A549 (cell line): ENCODE measurements around the gene ZNF532. TPM values are rescaled to one million over a fixed set of nuclear protein-coding genes. Genes with fewer than 3 reads are reported as not detected.
A peak's percentile ranks its signal among the peaks of the same experiment; 100 is the strongest.

Experiments used
- ATAC-seq, 2 experiments: fragments of 200-7000 bp in 1 of 2; fragments of >200 bp in 1 of 2; cut with Nextera tagmentation in 1 of 2; cut with Tn5 transposase in 1 of 2; 3 replicates each; pipeline versions ENCODE4 v1.8.0 to v1.9.1; 2018 to 2020; ENCODE audit warnings: mild to moderate bottlenecking in 1 of 2, moderate library complexity in 1 of 2
- CTCF ChIA-PET: fragments of 300-600 bp; sonication (Branson Sonifier 250); formaldehyde crosslinking; extraction: SDS; loops from one replicate; lab custom pipeline; 2021; ENCODE audit warnings: antibody characterized with exemption, inconsistent platforms; lab: Yijun Ruan, JAX
- POLR2A ChIA-PET: fragments of 350-600 bp; formaldehyde crosslinking; extraction: SDS; loops from one replicate; lab custom pipeline; 2021; ENCODE audit warnings: antibody characterized with exemption, inconsistent platforms; lab: Yijun Ruan, JAX
- DNase-seq, 2 experiments: peaks; one replicate each; pipeline versions ENCODE4 v3.0.0 to v3.0.0-alpha.2; 2011 to 2016; ENCODE audit warnings: low read depth in 1 of 2, low spot score in 1 of 2
- FAIRE-seq: peaks from 2 replicates; lab custom pipeline; 2011; peaks lifted over from hg19 to GRCh38; lab: Jason Lieb, UNC
- H3K27ac ChIP-seq, 2 experiments: fragments of >200 bp; sonication (Bioruptor Twin); formaldehyde crosslinking; 3 replicates each; pipeline ENCODE4 v1.5.1; 2016 to 2017
- H3K4me1 ChIP-seq: fragments of >200 bp; sonication (Bioruptor Twin); formaldehyde crosslinking; 3 replicates; pipeline ENCODE4 v1.6.1; 2016
- H3K4me2 ChIP-seq: fragments of >200 bp; sonication (Bioruptor Twin); formaldehyde crosslinking; 3 replicates; pipeline ENCODE4 v1.6.1; 2016
- H3K4me3 ChIP-seq: fragments of >200 bp; sonication (Bioruptor Twin); formaldehyde crosslinking; 3 replicates; pipeline ENCODE4 v1.5.1; 2016
- H3K9me3 ChIP-seq: fragments of >200 bp; sonication (Bioruptor Twin); formaldehyde crosslinking; 3 replicates; pipeline ENCODE4 v1.6.1; 2016
- ATOH8 ChIP-seq: fragments of 250-450 bp; sonication (Bioruptor Pico); IDR thresholded peaks from 2 replicates; pipeline ENCODE4 v1.5.0; 2020; ENCODE audit warnings: low read depth, mild to moderate bottlenecking, moderate library complexity
- BHLHE40 ChIP-seq: IDR thresholded peaks from 2 replicates; pipeline ENCODE4 v1.6.1; 2012; ENCODE audit warnings: low read depth, low read length, inconsistent platforms
- CBX2 ChIP-seq: fragments of 200-600 bp; sonication (generic); IDR thresholded peaks from 2 replicates; pipeline ENCODE4 v1.6.1; 2016; ENCODE audit warnings: low read depth, mild to moderate bottlenecking, borderline replicate concordance
- E2F6 ChIP-seq: IDR thresholded peaks from 2 replicates; pipeline ENCODE4 v1.6.1; 2012; ENCODE audit warnings: low read depth, borderline replicate concordance
- EHMT2 ChIP-seq: fragments of 200-600 bp; sonication (generic); IDR thresholded peaks from 2 replicates; pipeline ENCODE4 v1.6.1; 2016; ENCODE audit warnings: antibody characterized with exemption, low read depth, mild to moderate bottlenecking, moderate library complexity
- HDAC2 ChIP-seq: fragments of 200-600 bp; sonication (generic); IDR thresholded peaks from 2 replicates; pipeline ENCODE4 v1.6.1; 2016
- HES2 ChIP-seq: fragments of >200 bp; sonication (Bioruptor Twin); formaldehyde crosslinking; IDR thresholded peaks from 2 replicates; pipeline ENCODE4 v1.6.1; 2016
- HEYL ChIP-seq: fragments of 250-450 bp; sonication (Bioruptor Pico); IDR thresholded peaks from 2 replicates; pipeline ENCODE4 v1.8.0; 2021; ENCODE audit warnings: mild to moderate bottlenecking, moderate library complexity
- HOXB13 ChIP-seq: fragments of 250-450 bp; sonication (Bioruptor Pico); IDR thresholded peaks from 2 replicates; pipeline ENCODE4 v1.5.0; 2020; ENCODE audit warnings: low read depth, mild to moderate bottlenecking, moderate library complexity
- KDM1A ChIP-seq: fragments of 200-600 bp; sonication (generic); IDR thresholded peaks from 2 replicates; pipeline ENCODE4 v1.6.1; 2016; ENCODE audit warnings: low read depth, mild to moderate bottlenecking
- PBX3 ChIP-seq: IDR thresholded peaks from 2 replicates; pipeline ENCODE4 v1.6.1; 2012
- POLR2AphosphoS2 ChIP-seq: conservative IDR thresholded peaks from 2 replicates; pipeline ENCODE4 v1.6.1; 2012; ENCODE audit warnings: low read length, improper control_type of control experiment, inconsistent platforms
- RFX5 ChIP-seq: fragments of 450-650 bp; IDR thresholded peaks from 2 replicates; pipeline ENCODE4 v1.7.1; 2014; ENCODE audit warnings: antibody characterized with exemption, mild to moderate bottlenecking, moderate library complexity
- RNF2 ChIP-seq: fragments of 200-600 bp; sonication (generic); IDR thresholded peaks from 2 replicates; pipeline ENCODE4 v1.6.1; 2016; ENCODE audit warnings: low read depth, mild to moderate bottlenecking, antibody characterized with exemption, moderate library complexity, borderline replicate concordance
- SREBF2 ChIP-seq: fragments of 450-650 bp; IDR thresholded peaks from 2 replicates; pipeline ENCODE4 v1.6.1; 2014; ENCODE audit warnings: mild to moderate bottlenecking, moderate library complexity
- TFCP2L1 ChIP-seq: fragments of 250-450 bp; sonication (Bioruptor Pico); IDR thresholded peaks from 2 replicates; pipeline ENCODE4 v1.5.0; 2021; ENCODE audit warnings: mild to moderate bottlenecking
- USF2 ChIP-seq: fragments of 450-650 bp; IDR thresholded peaks from 2 replicates; pipeline ENCODE4 v1.6.1; 2014; ENCODE audit warnings: antibody characterized with exemption
- ZSCAN20 ChIP-seq: fragments of 250-450 bp; sonication (Bioruptor Pico); IDR thresholded peaks from 2 replicates; pipeline ENCODE4 v1.8.0; 2022; ENCODE audit warnings: mild to moderate bottlenecking, moderate library complexity
- WGBS: methylation state at CpG from one replicate; pipeline ENCODE4 v1.1.6; 2017; ENCODE audit errors: missing lambda C conversion rate; 5-methylcytosine and 5-hydroxymethylcytosine counted together
- polyA plus RNA-seq, 4 experiments: library from polyadenylated mRNA; depleted of rRNA in 3 of 4; stranded (reverse); fragments of >200 nt; fragmentation: RNase III in 1 of 4; extraction: RNeasy Plus Mini Kit Qiagen cat#74134 plus additional on column Dnase treatment in 1 of 4; gene quantifications; 2 replicates in 3 of 4; 3 replicates in 1 of 4; pipeline ENCODE4 v1.2.3, GENCODE V29; 2011 to 2017
- TF ChIP-seq, protein P1 (sequence below): fragments of 200-600 bp; sonication (generic); IDR thresholded peaks from 2 replicates; pipeline ENCODE4 v1.6.1; 2016; ENCODE audit warnings: antibody characterized with exemption, mild to moderate bottlenecking, moderate library complexity
- TF ChIP-seq, protein P2 (sequence below): fragments of >200 bp; sonication (Bioruptor Twin); formaldehyde crosslinking; IDR thresholded peaks from 3 replicates; pipeline ENCODE4 v1.6.1; 2016

Gene ZNF532
- polyA plus RNA-seq, 2 of the 4 experiments (the other 2 are of a cell fraction): 26.8 to 64.6 TPM

DNA sequence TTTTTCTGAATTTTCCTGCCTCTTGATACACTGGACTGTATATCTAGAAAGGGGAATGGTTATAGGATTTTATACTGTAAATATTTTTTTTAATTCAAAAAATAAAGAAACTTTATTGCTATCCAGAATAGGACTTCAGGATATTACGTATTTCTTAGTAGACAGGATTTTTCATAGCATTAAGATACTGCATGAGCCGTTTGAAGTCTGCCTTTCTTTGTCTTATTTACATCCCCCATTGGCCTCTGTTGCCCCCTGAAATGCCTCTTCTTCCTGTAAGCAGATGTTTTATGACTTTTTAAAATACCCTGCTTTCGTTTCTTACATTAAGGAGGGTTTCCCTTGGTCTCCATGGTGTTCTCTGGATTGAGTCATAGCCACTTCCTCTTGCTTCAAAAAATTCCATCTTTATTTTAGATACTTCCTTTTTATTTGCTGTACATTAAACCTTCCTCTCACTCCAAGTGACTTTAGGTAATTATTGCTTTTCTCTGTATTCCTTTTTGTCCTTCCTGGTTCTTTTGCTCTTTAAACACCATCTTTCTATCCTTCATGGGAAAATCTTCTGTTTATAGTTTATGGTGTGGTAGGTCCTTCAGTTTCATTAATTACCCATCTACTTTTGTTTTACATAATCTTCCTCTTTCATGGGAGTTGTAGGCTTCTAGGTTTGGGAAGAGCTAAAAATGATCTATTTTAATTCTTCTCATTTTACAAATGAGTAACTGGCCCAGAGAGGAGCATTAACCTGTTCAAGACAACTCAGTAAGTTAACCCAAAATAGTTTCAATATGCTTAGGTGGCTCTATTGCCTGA, 72.6 kb downstream of the ZNF532 start:
- H3K4me1 ChIP-seq: peaks cover 30% of the 10 kb centered on the region
- no peak for ATAC-seq
- WGBS: 60% methylated on average over 3 of the region's 3 CpGs
- no peak overlapping the region for H3K4me3 ChIP-seq
- POLR2A ChIA-PET: no interaction called here
- H3K4me2 ChIP-seq: peak overlapping the region; percentile 39
- TF ChIP-seq E2F6: no peak
- no peak for TF ChIP-seq SREBF2
- no peak for TF ChIP-seq RNF2
- no peak for TF ChIP-seq HOXB13 (CRISPR knock-in tag)
- no peak for TF ChIP-seq CBX2
- TF ChIP-seq USF2: no peak
- TF ChIP-seq BHLHE40: no peak
- TF ChIP-seq EHMT2: no peak
- TF ChIP-seq, protein P1, sequence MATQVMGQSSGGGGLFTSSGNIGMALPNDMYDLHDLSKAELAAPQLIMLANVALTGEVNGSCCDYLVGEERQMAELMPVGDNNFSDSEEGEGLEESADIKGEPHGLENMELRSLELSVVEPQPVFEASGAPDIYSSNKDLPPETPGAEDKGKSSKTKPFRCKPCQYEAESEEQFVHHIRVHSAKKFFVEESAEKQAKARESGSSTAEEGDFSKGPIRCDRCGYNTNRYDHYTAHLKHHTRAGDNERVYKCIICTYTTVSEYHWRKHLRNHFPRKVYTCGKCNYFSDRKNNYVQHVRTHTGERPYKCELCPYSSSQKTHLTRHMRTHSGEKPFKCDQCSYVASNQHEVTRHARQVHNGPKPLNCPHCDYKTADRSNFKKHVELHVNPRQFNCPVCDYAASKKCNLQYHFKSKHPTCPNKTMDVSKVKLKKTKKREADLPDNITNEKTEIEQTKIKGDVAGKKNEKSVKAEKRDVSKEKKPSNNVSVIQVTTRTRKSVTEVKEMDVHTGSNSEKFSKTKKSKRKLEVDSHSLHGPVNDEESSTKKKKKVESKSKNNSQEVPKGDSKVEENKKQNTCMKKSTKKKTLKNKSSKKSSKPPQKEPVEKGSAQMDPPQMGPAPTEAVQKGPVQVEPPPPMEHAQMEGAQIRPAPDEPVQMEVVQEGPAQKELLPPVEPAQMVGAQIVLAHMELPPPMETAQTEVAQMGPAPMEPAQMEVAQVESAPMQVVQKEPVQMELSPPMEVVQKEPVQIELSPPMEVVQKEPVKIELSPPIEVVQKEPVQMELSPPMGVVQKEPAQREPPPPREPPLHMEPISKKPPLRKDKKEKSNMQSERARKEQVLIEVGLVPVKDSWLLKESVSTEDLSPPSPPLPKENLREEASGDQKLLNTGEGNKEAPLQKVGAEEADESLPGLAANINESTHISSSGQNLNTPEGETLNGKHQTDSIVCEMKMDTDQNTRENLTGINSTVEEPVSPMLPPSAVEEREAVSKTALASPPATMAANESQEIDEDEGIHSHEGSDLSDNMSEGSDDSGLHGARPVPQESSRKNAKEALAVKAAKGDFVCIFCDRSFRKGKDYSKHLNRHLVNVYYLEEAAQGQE: no peak
- TF ChIP-seq ATOH8 (CRISPR knock-in tag): no peak
- TF ChIP-seq PBX3: no peak
- no peak for TF ChIP-seq TFCP2L1 (CRISPR knock-in tag)
- no peak for TF ChIP-seq HDAC2
- no peak for TF ChIP-seq ZSCAN20
- TF ChIP-seq RFX5: no peak
- no peak for TF ChIP-seq POLR2AphosphoS2
- TF ChIP-seq HEYL: no peak
- no peak for TF ChIP-seq HES2
- TF ChIP-seq, protein P2, sequence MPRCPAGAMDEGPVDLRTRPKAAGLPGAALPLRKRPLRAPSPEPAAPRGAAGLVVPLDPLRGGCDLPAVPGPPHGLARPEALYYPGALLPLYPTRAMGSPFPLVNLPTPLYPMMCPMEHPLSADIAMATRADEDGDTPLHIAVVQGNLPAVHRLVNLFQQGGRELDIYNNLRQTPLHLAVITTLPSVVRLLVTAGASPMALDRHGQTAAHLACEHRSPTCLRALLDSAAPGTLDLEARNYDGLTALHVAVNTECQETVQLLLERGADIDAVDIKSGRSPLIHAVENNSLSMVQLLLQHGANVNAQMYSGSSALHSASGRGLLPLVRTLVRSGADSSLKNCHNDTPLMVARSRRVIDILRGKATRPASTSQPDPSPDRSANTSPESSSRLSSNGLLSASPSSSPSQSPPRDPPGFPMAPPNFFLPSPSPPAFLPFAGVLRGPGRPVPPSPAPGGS: no peak
- no peak for TF ChIP-seq KDM1A
- CTCF ChIA-PET: interaction anchor here (1.1 kb wide), 1 partner anchor 71 kb away, joined by 3 read pairs; no protein-coding TSS in a partner anchor
- FAIRE-seq: no peak
- DNase-seq: no peak
- peak overlapping the region in 1 of 2 experiments; percentile 61; a peak in 2 of 6 replicates for H3K27ac ChIP-seq
- H3K9me3 ChIP-seq: no peaks in the 10 kb centered on the region
